Endodermal cell (in vitro differentiated cells): ENCODE data around the gene DLGAP3. TPM values are rescaled to one million over a fixed set of nuclear protein-coding genes. Genes with fewer than 3 reads are reported as not detected.

ENCODE experiments used
- DNase-seq: peaks from one replicate; pipeline ENCODE4 v3.0.0-alpha.2; 2017
- H3K27ac ChIP-seq: 2 replicates; pipeline ENCODE4 v1.5.1; 2013; ENCODE audit warnings: mild to moderate bottlenecking, low read depth, low read length, moderate library complexity
- H3K27me3 ChIP-seq: 2 replicates; pipeline ENCODE4 v1.6.1; 2013; ENCODE audit warnings: mild to moderate bottlenecking, low read length, moderate library complexity; ENCODE audit not compliant: insufficient read depth, control insufficient read depth, poor library complexity, severe bottlenecking
- H3K36me3 ChIP-seq: 2 replicates; pipeline ENCODE4 v1.7.0; 2013; ENCODE audit warnings: mild to moderate bottlenecking, low read length, moderate library complexity; ENCODE audit not compliant: control insufficient read depth, insufficient read depth
- H3K4me1 ChIP-seq: one replicate; pipeline ENCODE4 v1.7.0; 2013; ENCODE audit warnings: low read length; ENCODE audit not compliant: control insufficient read depth, insufficient read depth
- H3K4me3 ChIP-seq: 2 replicates; pipeline ENCODE4 v1.5.1; 2013; ENCODE audit warnings: mild to moderate bottlenecking, low read length, moderate library complexity
- H3K9ac ChIP-seq: 2 replicates; pipeline ENCODE4 v1.6.1; 2013; ENCODE audit warnings: mild to moderate bottlenecking, low read length, moderate library complexity; ENCODE audit not compliant: poor library complexity, severe bottlenecking; ENCODE audit errors: extremely low read depth
- H3K9me3 ChIP-seq: 2 replicates; pipeline ENCODE4 v1.6.1; 2013; ENCODE audit warnings: mild to moderate bottlenecking, low read length, moderate library complexity; ENCODE audit not compliant: control insufficient read depth
- H3K27ac Mint-ChIP-seq: 2 replicates; pipeline ENCODE4 v1.8.0; 2020; ENCODE audit warnings: mixed read lengths
- H3K27me3 Mint-ChIP-seq: 2 replicates; pipeline ENCODE4 v1.8.0; 2021; ENCODE audit warnings: mild to moderate bottlenecking, mixed read lengths; ENCODE audit not compliant: insufficient read depth
- H3K36me3 Mint-ChIP-seq: 2 replicates; pipeline ENCODE4 v1.8.0; 2020; ENCODE audit warnings: low read depth, mixed read lengths
- H3K4me1 Mint-ChIP-seq: 2 replicates; pipeline ENCODE4 v1.8.0; 2020; ENCODE audit warnings: mixed read lengths
- H3K4me3 Mint-ChIP-seq: 2 replicates; pipeline ENCODE4 v1.8.0; 2020; ENCODE audit warnings: mild to moderate bottlenecking, moderate library complexity, mixed read lengths
- H3K9me3 Mint-ChIP-seq: 2 replicates; pipeline ENCODE4 v1.8.0; 2020; ENCODE audit warnings: mild to moderate bottlenecking, mixed read lengths
- total RNA-seq, 2 donors: library from RNA; stranded (reverse); fragmentation: NEBNext Ultra II Directional in 1 of 2; extraction: Animal tissue kit (Norgen Biotek cat#: 25700) in 1 of 2; gene quantifications; 2 replicates in 1 of 2; 3 replicates in 1 of 2; pipeline ENCODE4 v1.2.1, GENCODE V29; 2021
- TF ChIP-seq, protein P1 (sequence below): fragments of 200-600 bp; sonication (generic); conservative IDR thresholded peaks from 2 replicates; pipeline ENCODE4 v1.5.0; 2021; ENCODE audit warnings: antibody characterized with exemption, mild to moderate bottlenecking

Gene DLGAP3
- total RNA-seq, 2 donors from 2014 or later = 4.4 to 4.6 TPM

DNA sequence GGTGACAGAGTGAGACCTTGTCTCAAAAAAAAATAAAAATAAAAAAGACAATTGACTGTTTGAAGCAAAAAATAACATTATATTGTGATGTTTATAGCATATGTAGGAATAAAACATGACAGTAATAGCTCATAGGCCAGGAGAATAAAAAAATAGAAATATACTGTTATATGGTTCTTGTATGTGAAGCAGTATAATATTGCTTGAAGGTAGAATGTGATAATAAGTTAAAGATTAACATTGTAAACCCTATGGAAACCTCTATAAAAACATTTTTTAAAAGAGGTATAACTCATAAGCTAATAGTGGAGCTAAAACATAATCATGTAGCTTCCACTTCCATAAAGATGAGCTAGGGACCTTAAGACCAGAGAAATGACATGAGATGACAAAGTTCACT, 113.1 kb downstream of the DLGAP3 start:
- H3K9me3 ChIP-seq = no peaks in the 10 kb centered on the region
- no peak overlapping the region for H3K27ac Mint-ChIP-seq
- no peaks in the 10 kb centered on the region for H3K4me1 Mint-ChIP-seq
- no peak for DNase-seq
- TF ChIP-seq, protein P1, sequence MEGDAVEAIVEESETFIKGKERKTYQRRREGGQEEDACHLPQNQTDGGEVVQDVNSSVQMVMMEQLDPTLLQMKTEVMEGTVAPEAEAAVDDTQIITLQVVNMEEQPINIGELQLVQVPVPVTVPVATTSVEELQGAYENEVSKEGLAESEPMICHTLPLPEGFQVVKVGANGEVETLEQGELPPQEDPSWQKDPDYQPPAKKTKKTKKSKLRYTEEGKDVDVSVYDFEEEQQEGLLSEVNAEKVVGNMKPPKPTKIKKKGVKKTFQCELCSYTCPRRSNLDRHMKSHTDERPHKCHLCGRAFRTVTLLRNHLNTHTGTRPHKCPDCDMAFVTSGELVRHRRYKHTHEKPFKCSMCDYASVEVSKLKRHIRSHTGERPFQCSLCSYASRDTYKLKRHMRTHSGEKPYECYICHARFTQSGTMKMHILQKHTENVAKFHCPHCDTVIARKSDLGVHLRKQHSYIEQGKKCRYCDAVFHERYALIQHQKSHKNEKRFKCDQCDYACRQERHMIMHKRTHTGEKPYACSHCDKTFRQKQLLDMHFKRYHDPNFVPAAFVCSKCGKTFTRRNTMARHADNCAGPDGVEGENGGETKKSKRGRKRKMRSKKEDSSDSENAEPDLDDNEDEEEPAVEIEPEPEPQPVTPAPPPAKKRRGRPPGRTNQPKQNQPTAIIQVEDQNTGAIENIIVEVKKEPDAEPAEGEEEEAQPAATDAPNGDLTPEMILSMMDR = no peak
- no peaks in the 10 kb centered on the region for H3K36me3 Mint-ChIP-seq
- peaks cover 2% of the 10 kb centered on the region for H3K27me3 Mint-ChIP-seq
- no peak overlapping the region for H3K4me3 Mint-ChIP-seq
- no peaks in the 10 kb centered on the region for H3K36me3 ChIP-seq
- H3K4me3 ChIP-seq = no peak overlapping the region
- H3K9me3 Mint-ChIP-seq = no peaks in the 10 kb centered on the region
- no peak overlapping the region for H3K9ac ChIP-seq
- no peak overlapping the region for H3K27ac ChIP-seq
- no peaks in the 10 kb centered on the region for H3K27me3 ChIP-seq
- no peaks in the 10 kb centered on the region for H3K4me1 ChIP-seq

Other genes with a start within 250 kb of the DLGAP3 start
- gene GJB5, start 174.6 kb downstream of the DLGAP3 start, total RNA-seq = under 1 TPM; 0.20 to 0.42 TPM
- under 1 TPM; 0.46 to 0.81 TPM for gene GJB4, start 169.9 kb downstream of the DLGAP3 start, total RNA-seq
- 1 to 10 TPM in 1 of 2 donors, under 1 TPM in 1; 0.38 to 2.9 TPM for gene GJB3, start 148.4 kb downstream of the DLGAP3 start, total RNA-seq
- 1 to 10 TPM; 9.0 TPM for gene GJA4, start 136.7 kb downstream of the DLGAP3 start, total RNA-seq
- 10 to 100 TPM; 43.0 to 47.6 TPM for gene SMIM12, start 69.9 kb downstream of the DLGAP3 start, total RNA-seq
- 10 to 100 TPM; 28.2 to 31.3 TPM for gene TMEM35B, start 55.7 kb upstream of the DLGAP3 start, total RNA-seq
- gene ZMYM6, start 102.3 kb upstream of the DLGAP3 start, total RNA-seq = 10 to 100 TPM; 13.5 to 14.5 TPM
- gene ZMYM1, start 149.7 kb upstream of the DLGAP3 start, total RNA-seq = 10 to 100 TPM; 43.1 to 58.5 TPM